ENCODE measurements around the gene USP48.

USP48 gene

DNA sequence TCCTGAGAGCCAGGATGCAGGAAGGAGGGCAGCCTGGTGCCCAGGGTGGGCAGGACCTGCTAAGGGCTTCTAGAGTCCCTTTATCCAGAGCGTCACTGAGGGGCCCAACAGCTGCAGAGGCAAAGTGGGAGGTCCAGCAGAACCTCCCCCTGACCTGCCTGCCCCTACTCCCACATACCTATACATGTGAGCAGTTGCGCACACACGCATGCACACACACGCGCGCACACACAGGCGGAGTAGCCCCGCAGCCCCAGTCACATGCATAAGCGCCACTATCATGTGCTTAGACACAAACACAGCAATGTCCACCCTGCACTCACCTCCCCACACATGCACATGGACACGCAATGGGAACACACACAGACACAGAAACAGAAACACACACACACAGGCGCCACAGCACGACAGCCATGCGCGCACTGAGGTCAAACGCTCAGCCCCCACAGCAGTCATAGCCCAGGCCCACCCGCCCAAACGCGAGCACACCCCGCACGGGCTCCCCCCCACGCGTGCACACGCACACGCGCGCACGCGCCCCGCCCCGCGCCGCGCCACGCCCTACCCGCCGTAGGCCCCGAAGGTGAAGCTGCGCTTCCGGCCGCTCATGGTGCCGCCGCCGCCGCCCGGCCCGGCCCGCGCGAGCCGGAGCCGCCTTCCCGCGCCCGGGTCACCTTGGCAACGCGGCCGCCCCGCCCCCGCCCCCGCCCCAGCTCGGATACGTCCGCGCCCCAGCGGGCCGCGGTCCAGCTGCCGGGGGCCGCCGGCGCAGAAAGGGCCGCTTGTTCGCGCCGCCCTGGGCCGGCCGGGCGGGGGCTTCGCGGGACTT is 131.5 kb downstream of the USP48 start:
- peak; percentile 16 for DNase-seq

DNA sequence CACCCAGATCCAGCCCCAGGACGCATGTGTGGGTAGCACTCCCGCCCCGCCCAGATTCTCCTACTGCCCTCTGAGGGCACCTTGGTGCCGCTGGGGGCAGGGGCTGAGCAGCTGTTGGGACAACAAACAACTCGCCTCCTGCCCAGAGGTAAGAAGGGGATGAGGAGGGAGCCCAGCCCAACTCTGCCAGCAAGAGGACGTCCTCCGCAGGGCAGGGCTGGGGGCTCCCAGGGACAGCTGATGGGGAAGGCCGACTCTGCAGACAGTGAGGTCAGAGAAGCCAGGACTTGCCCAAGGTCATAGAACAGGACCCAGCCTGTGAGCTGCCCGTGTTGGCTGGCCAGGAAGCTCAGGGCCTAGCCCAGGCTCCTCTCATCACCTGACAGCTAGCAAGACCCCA is 132.5 kb downstream of the USP48 start:
- DNase-seq: no peak

DNA sequence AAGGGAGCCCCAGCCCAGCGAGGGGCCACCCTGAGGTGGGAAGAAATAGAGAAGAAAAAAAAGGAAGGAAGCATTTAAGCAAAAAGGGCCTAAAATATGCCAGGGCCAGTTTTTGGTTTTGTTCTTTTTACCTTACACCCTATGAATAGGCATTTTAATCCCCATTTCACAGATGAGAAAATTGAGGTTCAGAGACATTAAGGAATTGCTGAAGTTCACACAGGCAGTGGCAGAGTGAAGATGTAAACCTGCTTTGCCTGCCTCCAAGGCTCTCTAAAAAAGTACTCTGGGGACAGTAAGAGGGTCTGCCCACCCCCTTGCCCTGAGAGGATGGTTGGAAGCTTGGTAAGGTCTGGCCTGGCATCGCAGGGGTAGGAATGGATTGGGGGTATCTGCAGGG is 133.6 kb downstream of the USP48 start:
- no peak for DNase-seq

DNA sequence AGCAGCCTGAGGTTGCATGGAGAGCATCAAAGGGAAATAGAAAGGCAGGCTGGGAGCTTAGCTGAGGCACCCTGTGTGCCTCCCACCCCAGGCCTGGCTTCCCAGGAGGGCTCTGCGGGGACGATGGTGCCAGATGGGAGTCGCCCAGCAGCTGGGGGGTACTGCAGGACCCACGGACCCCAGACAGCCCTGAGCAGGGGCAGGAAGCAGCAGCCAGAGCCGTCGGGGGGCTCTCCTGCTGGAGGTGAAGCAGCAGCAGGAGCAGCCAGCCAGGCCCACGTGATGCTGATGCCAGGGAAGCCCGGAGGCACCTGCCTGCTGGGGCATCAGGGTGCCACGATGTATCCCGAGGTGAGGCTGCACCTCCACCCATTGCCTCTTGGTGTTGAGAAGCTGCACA is 134.2 kb downstream of the USP48 start:
- DNase-seq: no peak

DNA sequence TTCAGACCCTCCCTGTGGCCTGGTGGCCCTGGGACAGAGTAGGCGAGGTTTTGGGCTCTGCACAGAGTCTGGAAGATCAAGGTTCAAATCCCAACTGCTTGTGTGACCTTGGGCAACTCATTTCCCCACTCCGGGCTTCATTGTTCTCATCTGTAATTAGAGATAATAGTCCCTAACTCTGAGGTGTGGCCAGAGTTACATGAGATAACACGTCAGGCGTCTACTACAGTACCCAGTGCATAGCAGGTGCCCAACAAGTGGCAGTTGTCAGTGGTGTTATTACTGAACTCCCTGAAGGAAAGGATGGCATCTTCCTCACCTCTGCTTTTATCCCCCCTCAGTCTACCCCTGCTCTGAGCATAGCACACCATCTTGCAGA is 134.6 kb downstream of the USP48 start:
- no peak for DNase-seq

DNA sequence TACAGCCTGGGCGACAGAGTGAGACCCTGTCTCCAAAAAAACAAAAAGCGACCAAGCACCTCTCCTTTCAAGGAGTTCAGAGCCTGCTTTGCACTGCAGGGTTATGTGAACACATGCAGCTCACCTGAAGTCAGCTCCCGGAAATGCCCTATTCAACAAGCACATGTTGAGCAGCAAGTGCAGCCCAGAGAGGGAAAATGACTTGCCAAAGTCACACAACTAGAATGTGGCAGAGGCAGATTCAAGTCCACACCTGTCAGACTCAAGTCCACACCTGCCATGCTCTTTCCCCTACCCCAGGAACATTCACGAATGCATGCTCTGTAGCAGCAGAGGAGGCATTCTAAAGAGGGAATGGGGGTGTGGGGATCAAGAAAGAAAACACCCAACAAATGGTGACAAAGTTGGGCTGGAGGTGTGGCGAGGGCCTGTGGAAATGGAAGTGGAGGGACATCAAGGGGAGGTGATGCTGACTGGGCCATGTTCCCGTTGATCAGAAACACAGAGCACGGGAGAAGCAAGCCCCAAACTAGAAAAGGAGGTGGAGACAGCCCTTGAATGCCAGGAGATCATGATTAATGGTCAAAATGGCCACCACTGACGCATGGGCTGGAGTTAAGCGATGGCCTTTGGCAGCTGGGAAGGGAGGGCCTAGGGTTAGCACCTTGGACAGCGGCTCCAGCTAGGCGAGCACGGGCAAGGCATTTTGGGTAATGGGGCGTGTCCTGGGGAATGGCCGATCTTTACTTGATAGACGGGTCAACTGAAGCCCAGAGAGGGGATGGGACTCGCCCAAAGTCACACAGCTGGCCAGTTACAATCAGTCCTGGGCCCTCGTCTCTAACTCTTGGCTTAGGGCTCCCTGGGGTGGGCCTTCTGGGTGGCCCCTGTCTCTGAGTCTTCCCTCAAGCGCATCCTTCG is 135.3 kb downstream of the USP48 start:
- DNase-seq: no peak

DNA sequence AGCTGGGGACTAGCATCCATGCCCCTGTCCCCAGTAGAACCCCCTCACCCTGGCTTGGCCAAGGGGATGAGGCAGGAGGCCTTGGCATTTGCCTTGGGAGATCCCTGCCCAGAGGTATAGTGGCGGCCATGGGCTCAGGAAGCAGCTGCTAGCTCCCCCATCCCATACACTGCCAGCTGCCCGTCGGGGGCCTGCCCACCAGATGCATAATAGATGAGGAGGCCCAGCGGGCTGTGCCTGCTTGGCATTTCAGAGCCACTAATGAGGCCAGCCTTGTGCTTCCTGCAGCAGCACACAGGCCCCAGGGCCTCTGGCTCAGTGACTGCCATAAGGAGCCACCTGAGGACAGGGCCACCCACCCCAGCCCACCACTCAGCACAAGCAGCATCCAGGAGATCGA is 137.4 kb downstream of the USP48 start:
- no peak for DNase-seq

DNA sequence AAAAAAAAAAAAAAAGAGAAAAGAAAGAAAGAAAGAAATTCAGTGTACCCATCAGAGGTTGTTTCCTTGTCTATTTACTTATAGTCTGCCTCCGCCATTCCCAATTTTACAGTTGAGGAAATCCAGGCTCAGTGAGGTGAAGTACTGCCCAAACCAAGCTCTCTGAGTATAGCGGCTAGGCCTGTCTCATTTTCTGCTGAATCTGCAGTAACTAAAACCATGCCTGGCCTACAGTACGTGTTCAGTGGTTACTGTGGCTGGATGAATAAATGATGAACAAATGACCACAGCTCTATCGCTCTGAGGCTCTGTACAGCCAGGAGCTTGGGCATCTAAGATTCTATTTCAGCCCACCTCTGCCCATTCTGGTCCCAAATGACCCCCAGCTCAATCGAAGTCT is 138.0 kb downstream of the USP48 start:
- no peak for DNase-seq

DNA sequence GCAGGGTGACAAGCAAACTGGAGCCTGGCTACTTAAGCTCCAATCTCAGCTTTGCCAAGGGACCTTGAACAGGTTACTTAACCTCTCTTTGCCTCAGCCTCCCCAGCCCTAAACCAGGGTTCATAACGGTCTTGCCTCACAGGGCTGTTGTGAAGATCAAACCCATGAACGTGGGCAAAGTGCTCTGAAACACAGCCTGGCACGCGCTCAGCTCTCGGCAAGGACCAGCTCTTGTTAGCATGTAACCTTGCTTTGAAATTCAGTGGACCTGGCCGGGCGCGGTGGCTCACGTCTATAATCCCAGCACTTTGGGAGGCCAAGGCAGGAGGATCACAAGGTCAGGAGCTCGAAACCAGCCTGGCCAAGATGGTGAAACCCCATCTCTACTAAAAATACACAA is 138.6 kb downstream of the USP48 start:
- no peak for DNase-seq

DNA sequence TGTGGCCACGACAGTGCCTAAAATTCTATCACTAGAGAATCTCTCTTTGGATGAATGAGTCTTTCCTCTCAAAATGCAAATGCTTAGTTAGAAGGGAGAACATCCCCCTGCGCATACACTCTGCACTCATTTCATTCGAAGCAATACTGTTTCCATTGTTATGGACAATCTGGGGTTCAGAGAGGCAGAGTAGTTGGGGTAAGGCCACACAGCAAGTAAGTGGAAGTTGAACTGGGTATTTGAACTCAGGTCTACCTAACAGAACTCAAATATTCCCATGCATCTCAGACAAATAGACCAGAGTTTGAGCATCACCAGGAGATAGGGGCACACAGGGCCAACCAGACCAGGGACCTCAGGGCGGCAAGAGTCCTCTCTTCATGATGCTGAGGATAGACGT is 139.3 kb downstream of the USP48 start:
- no peak for DNase-seq

DNA sequence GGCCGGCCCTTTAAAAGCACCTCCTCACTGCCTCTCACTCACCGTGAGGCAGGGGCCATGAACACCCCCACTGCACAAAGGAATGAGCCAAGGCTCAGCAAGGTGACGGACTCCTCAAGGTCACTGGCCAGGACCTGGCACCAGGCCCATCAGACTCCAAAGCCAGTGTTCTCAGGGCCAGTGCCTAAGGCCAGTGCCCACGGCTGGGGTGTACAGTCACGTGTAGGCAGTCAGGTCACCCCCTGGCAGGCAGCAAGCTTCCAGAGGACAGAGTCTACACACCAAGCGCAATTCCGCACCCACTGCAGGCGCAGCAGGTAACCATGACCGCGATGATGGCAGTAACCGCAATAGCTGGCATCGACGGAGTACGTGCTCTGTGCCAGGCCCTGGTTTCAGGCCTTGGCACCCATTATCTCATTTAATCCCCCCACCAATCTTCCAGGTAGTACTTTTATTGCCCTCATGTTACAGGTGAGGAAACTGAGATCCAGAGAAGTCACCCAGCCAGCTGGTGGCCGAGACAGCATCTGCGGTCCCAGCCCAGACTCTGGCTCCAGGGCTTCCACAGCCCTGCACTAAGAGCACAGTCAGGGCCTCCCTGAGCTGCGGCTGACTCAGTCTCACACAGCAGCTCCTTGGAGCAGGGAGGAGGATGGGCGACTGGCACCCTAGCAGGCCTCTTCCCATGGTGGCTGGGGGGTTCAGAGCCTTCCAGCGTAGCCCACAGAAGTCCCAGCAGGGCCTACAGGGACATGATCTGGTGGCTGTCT is 140.8 kb downstream of the USP48 start:
- no peak for DNase-seq

DNA sequence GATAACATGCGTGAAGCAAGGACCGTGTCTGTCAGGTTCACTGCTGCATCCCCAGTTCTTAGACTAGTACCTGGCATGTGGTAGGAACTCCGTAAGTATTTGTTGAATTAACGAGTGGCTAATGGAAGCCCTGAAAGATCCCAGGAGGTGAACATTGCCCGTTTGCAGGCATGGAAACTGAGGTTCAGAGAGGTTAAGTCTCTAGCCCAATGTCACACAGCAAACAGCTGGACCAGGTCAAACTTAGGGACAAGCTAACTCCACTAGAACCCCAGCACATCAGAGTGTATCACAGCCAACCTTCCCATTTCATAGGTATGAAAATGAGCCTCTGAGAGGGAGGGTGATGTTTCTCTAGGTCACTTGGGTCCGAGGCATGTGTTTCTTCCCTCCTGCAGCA is 141.4 kb downstream of the USP48 start:
- DNase-seq: no peak

DNA sequence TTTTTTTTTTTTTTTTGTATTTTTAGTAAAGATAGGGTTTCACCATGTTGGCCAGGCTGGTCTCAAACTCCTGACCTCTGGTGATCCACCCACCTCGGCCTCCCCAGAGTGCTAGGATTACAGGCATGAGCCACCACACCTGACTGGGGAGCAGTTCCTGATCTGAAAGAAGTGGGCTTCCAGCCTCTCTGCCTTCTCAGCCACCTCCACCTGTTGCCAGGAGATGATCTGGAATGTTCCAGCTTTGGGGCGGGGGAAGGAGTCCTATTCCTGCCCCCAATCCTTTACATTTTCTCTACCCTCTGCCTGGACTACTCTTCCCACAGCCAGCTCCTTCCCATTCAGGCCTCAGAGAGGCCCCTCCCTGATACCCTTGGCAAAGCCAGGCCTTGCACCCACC is 141.9 kb downstream of the USP48 start:
- no peak for DNase-seq

DNA sequence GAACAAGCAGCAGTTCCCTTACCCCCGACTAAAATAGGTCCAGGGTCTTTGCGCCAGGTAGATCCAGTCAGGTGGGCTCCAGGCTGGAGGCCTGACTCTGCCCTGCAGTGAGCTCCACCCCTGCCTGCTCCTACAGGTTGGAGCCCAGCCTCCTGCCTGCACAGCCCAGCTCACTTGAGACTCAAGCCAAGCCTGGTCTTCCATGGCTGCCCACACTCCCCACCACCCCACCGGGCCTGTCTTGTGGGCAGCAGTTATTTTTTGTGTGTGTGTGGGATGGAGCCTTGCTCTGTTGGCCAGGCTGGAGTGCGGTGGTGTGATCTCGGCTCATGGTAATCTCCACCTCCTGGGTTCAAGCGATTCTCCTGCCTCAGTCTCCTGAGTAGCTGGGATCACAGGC is 142.3 kb downstream of the USP48 start:
- DNase-seq: no peak

DNA sequence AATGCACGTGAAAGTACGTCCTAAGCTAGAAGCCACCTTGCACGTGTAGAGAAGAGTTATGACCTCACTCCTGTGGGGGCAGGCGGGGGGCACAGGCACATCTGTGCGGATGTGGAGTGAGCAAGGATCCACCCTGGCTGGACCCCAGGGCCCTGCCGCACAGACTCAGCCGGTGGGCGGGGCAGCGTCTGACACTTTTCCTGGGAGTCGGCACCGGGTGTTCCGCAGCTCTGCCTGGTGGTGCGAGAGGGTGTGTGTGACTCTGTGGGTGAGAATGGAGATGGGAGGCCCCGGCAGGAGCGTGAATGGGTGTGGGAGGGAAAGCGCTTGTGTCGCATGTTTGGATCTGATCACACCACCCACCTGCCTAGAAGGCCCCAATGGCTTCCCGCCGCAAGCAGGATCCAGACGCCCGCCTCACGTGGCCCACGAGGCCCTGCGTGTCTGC is 143.3 kb downstream of the USP48 start:
- DNase-seq: no peak

DNA sequence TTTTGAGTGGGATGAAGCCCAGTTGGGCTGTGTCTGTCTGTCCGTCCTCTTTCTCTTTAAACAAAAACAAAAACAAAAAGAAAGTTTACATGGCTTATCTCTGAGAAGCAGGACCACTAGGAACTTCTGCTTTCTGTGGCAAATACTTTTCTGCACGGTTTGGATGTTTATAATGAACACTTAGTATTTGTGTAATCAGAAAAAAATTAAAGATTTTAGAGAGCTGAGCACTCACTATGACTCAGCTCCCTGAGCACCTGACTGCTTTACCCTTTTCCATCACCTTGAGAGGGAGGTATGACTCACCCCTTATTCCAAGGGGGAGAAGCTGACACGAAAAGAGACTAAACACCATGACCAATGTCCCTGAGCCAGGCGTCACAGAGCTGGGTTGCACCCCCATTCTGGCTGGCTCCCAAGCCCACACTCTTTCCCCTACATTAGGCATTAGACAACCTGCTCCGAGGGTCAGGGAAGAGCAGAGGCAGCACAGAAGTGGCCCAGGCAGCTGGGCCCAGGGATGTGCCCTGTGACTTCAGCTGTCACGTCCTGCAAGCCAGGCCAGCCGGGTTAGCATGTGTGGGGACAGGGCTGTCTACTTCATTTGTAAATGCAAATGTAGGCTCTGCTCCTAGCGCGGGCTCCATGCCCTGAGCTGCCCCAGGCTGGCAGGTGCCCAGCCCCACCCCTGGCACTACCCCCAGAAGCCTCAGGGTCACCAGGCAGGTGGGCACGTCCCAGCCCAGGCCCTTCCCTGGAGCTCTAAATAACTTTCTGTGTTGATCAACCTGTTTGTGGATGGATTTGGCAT is 144.2 kb downstream of the USP48 start:
- DNase-seq: no peak

DNA sequence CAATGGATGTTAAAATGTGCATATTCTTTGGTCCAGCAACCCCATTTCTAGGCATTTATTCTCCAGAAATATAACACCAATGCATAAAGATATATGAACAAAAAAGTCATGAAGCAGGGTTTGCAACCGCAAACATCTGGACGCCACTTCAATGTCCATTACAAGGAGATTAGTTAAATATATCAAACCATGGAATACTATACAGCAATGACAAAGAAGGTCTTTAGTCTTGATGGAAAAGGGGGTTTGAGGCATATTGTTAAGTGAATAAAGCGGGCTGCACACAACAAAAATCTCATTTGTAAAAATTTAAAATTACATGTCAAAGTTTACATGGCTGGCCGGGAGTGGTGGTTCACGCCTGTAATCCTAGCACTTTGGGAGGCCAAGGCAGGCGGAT is 145.4 kb downstream of the USP48 start:
- DNase-seq: no peak

DNA sequence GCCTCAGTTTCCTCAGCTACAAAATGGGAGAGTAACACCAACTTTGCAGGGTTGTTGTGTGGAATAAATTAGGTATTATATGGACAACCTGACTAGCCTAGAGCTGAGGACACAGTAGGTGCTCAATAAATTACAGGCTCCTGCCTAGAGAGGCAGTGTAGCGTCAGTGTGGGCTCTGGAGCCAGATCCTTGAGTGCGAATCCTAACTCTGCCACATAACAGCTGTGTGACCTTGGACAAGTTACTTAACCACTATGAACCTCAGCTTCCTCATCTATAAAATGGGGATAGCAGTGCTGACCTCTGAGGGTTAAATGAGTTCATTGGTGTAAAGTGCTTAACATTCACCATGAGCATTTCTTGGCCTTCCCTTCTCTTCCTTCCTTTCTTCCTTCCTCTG is 146.9 kb downstream of the USP48 start:
- DNase-seq: no peak

DNA sequence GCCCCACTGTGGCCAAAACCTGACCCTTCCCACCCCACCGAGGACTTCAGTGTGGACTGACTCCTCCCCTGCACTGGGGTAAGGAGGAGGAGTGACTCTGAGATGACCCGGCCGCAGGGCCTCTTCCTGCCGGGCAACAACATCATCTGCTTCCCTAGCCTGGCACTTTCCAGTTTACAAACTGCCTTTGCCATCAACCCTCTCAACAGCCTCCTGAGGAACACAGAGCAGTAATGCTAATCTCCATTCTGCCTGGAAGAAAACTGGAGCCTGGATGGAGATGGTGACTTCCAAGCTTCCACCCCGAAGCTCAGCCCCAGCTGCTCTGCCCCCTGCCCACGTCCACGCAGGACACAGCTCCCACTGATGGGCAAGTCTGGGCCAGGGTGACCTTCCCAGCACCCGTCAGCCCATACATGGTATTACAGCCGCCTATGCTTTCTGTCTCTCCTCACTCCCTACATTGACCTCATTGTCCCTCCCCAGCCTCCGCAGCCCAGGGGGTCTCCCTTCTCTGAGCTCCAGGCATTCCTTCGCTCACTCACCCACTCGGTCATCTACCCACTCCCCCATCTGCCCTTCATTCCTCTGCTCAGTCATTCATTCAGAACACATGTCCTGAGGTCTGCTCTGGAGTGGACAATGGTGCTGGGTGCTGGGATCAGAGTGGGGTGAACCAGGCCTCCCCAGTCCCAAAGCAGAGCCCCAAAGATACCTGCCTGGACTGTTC is 148.0 kb downstream of the USP48 start:
- no peak for DNase-seq

DNA sequence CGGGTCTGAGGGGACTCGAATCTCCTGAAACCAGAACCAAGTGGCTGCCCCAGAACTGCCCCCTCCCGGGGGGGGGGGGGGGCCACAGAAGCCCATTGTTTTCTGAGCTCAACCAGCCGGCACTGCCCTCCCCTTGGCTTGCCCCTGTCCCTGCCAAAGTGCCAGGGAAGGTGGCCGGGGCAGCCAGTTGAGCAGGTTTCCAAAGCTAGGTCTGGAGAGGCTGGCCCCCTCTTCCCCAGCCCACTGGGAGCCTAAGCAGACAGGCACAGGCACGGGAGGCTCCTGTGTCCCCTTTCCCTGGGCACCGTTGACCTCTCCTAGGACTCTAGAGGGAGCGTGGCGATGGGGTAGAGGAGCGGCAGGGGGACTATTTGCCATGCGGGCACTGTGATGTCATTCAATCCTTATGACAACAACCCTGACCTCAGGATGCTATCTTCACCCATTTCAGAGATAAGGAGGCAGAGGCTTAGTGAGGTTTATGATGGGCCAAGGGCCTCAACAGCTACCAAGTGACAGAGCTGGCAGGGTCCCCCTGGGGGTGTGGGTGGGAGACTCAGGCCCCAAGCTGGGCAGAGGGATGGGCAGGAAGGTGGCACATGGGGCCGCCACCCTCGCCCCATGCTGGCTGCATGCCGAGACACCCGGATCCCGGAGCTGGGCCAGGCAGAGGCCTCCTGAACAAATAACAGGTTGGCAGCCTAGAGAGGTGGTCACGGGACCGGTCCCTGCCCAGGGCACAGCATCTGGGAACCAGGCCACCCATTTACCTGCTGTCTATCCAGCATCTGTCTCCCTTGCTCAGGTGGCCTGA is 148.8 kb downstream of the USP48 start:
- no peak for DNase-seq
